Measurements from ENCODE around the gene SRBD1.

DNA sequence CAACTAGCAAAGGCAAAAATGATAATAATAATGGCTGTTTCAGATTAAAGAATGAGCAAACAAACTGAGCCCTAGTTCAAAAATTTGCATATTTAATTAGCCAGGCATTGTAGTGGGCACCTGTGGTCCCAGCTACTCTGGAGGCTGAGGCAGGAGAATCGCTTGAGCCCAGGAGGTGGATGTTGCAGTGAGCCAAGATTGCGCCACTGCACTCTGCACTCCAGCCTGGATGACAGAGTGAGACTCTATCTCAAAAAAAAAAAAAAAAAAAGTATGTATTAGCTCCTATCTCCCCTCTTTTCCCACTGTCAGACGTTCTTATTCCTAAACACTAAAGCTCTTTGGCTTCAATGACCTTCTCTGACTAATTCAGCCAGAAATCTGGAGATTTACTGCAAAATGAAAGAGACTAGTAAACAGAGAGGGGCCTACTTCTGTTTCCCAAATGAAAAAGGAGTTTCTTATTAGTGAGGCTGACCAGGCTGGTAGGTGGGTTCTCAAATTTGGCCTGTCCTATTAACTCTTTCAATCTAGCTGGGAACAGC is 3.9 kb upstream of the SRBD1 start:
- TF ChIP-seq GATA3 (IDR thresholded peaks at IDR 0.05; ENCODE audit: low read depth, low read length) (no peak), GATA2 (IDR thresholded peaks at IDR 0.05; ENCODE audit: low read depth, low read length) (no peak)
